HG02970 (cell line): Measurements from ENCODE around the gene LSAMP.

Experiments used
- ATAC-seq: cut with Tn5 transposase; IDR thresholded peaks from one replicate; pipeline ENCODE4 v1.9.1; 2021; ENCODE audit warnings: mild to moderate bottlenecking, moderate library complexity, moderate number of reproducible peaks; ENCODE audit not compliant: unreplicated experiment, low FRiP score

Gene LSAMP

DNA sequence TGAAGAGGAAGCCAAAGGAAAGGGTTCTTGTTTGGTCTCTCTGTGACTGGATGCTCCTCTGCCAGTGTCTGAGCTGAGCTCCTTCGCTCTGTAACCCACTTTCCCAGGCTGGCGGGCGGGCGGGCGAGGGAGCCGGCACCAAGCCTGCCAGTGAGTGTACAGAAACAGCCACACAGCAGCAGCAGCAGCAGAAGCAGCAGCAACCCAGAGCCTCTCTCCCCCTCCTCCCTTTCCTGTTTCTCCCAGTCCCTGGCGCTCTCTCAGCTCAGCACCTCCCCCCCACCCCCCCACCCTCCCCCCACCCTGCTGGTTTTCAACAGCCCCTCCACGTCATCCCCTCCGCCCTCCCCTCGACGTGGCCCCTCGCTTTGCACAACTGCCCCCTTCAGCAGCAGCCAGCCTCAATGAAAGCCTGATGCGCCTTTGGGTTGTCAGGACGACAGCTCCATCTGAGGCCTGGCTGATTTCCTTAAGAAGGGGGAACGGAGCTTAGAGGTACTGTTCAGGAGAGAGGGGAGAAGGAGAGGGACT, at the start of gene LSAMP:
Gene LSAMP (minus strand): TSS at position 177 of the 531 bp plus-strand sequence.
- ATAC-seq, result no peak

- ATAC-seq, result no peak
Measured at GRCh38 chr3:116492379-116492778, 47.1 kb upstream of the LSAMP start.

DNA sequence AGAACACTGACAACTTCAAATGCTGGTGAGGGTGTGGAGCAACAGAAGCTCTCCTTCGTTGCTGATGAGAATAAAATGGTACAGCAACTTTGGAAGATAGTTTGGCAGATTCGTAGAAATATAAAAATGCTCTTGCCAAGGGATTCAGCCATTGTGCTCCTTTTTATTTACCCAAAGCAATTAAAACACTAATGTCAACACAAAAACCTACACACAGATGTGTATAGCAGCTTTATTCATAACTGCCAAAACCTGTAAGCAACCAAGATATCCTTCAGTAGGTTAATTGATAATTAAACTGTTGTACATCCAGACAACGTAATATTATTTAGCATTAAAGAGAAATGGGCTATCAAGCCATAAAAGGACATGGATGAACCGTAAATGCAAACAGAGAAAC, 37.8 kb upstream of the LSAMP start:
- ATAC-seq, result no peak

- ATAC-seq, result no peak
Measured at GRCh38 chr3:116476691-116477090, 31.4 kb upstream of the LSAMP start.

GRCh38 chr3:116474801-116475200, 29.5 kb upstream of the LSAMP start:
- ATAC-seq, result no peak

DNA sequence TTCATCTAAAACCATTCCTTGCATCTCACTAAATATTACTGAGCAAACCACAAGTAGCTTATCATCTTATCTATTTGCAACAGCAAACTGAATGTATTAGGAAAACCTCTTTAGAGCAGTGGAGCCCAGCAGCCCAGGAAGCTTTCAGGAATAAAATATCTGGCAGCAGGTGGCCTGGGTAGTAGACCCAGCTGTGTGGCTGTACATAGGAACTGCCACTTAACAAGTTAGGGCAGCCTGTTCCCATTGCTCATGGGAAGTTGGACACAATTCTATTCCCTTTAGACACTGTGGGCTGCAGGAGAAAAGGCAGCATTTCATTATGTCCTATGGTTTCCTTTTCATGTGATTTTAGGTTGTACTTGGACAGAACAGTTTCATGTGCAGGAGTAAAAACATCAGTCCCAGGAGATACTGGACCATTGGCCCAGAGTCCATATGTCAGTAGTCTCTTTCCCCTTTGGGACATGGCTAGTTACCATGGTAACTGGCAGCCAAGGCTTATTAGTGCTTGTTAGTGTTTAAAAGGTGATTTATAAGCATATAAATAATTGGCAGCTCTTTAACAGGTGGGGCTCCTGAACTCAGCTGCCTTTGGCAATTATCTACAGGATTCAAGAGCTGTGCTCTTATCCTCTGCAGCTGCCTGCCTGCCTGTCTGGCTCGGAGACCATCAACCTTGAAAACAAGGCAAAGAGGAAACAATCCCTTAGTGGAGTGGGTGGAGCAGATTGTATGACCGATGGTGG, 28.9 kb upstream of the LSAMP start:
- ATAC-seq, result no peak

DNA sequence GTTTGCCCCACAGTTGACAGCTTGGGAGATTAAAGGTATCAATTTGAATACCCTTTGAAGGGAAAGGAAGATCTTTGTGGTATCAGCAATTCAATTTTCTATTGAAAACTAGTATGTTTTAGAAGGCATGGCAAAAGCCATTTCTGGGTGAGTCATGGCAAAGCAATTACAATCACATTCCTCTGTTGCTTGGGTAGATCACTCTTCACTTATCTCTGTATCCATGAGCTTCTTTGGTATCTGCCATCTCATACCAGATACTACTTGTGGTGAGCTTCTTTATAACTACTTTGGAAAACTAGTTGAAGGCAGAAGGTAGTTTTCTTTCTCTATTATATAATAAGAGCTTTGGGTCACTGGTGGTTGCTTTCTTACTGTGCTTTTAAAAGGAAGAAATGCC, 28.3 kb upstream of the LSAMP start:
- ATAC-seq, result no peak

DNA sequence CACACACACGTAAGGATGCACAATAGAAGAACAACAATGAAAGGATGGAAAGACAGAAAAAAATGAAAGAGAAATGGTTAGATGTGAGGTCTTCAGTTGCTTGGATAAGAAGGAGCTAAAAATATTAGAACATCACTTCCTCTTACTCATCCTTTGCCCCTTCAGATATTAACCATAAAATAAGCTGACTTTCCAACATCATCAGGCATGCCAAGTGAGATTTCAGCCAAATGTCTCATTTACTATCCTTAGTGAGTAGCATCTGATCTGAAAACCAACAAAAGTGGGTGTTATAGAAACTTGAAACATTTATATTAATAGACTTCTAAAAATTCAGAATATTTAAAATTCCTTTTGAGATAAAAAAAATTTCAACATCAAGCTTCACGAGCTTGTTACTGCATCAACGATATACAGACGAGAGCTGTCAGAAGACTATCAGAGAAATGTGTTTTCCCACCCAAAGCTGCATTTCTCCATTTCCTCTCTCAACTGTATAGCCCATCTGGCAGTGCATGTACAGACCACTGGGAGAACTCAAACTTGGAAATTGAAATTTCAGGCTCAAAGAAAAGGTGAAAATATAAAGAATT, 25.4 kb upstream of the LSAMP start:
- ATAC-seq, result no peak

GRCh38 chr3:116469546-116469945, 24.3 kb upstream of the LSAMP start:
- no peak for ATAC-seq

DNA sequence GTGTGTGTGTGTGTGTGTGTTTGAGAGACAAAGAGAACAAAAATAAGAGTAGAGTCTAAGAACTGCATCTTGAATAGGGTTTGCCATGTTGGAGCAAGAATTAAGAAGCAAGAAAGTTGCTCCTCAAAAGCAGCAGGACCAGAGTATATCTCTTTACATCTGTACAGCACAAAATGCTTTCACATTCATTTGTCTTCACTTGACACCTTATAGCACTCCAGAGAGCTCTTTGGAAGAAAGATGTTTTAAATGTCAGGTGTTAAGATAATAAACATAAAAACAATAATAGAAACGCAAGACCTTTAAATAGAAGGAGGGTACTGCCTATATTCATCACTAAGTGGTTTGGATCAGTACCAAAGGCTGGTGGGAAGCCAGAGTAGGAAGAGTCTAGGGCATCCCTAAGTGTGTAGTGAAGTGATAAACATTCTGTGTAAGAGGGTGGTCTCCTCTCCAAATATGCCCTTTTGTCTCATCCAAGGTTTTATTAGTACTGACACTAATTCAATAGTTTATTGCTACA, 19.1 kb upstream of the LSAMP start:
- ATAC-seq, result no peak

- no peak for ATAC-seq
Measured at GRCh38 chr3:116453666-116454346, 8.5 kb upstream of the LSAMP start.

DNA sequence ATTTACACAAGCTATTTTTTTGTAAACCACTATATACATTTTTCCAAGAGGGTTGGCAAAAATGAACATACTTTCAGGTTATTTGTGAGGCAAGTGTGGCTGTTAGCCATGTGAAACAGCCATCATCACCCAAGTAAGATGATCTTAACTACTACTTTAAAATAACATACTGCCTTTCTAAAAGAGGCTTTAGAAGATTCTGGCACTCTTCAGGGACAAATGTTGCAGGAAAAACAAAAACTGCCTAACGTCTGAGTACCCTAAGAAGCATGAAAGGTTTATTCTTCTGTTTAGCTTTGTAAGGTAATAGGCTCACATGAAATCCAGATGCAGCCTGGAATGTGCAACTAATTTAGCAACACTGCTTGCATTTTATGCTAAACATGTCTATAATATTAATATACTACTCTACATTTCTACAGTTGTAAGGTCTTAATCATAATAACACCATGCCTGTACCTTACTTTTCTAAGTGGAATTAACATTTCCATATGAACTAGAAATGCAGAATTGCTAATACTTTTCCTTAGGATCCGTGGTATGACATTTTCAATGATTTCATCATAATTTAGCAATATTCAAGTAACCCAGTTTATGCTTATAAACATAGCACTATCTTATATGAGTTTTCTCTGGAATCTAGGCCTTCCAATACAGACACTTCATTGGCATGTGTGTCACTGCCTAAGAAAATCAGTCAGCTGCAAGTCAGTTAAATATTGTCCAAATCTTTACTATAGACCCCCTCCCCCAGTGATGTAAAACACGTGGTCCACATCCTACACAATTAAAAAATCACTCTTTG, 4.5 kb upstream of the LSAMP start:
- no peak for ATAC-seq

DNA sequence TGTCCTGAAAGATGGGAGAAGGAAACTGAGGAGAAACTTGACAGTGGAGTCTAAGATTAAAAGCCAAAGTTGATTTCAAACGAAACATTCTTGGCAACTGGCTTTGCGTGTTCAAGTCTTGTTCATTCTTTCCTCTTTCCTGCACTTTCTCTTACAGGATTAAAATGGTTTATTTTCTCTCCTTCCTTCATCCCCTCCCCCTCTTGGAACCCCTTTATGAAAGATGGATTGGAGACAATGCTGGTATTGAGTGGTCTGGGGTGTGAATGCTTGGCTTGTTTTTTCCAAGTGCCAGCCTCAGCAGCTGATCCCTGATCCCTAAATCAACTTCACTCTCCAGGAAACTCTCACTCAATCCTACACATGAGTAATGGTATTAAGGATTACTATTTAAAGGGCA, 703 bp upstream of the LSAMP start:
- no peak for ATAC-seq

DNA sequence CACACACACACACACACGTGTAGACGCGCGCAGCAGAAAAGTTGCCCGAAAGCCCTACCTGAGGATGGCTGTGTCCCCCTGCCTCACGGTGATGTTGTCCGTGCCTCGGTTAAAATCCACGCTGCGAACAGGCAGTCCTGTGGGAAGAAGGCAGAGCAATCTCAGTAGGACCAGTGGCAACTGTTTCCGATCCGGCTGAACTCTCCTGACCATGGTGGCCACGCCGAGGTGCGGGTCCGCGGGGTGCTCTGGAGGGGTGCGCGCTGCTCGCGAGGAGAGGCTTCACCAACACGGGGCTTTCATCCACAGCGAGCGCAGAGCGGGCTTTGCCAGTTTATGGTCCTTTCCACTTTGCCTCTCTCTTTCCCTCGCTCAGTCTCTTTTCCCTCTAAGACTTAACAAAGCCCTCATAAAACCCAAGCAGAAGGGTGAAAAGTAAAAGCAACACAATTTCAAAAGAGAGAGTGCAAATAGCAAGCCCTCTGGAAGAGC, 422 bp downstream of the LSAMP start:
- no peak for ATAC-seq

DNA sequence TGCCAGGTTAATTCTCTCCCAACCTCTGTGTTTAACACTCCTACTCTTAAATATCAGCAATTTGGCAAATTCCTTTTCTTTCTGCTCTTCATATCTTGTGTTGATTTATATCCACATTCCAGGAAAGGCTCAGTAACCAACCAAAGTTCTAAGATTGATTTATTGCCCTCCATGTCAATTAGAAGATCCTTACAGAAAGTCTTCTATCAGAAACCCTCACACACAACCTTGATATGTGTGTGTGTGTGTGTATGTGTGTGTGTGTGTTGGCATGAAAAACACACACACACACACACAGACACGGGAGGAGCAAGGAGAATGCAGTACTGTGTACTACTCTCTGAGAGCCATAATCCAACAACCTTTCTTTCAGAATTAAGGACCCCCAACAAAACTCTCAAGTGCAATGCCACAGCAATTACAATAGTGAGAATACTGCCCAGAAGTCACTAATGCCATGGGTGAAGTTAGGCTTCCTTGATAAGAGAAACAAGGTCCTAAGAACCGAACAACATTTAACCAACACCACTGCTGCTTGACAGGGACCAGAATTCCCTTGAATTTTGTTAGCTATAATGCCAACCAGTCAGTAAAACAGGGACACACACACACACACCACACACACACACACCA, 1.1 kb downstream of the LSAMP start:
- ATAC-seq, result no peak

GRCh38 chr3:116443191-116443661, 2.1 kb downstream of the LSAMP start:
- no peak for ATAC-seq

DNA sequence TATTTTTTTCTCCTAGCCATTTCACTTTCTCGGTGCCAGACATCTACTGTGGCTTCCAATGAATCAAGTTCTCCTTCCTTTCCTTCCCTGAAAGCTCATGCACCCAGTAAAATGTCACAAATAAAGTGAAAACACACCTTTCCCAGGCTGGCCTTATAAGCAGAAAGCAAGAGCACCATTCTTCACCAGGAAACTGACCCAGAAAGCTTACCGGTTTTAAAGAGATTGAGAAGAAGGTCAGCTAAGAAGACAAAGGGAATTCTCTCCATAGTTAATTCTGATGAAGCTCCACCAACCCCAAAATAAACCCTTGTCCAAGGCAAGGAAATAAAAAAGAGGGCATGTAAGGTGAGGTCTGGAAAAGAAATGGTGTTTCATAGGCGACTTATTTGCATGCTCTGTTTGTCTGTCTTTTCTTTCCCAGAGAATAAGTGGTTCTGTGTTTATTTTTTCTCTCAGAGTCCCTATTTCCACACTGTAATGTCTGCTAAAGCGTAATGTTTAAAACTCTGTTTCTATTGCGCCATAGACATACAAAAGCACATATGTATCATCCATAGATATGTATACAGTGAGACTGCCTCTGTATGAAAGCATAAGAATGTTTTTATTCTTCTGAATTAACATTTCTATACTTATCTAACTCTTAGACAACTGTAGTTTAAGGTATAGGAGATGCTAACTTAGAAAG, 2.8 kb downstream of the LSAMP start:
- no peak for ATAC-seq

DNA sequence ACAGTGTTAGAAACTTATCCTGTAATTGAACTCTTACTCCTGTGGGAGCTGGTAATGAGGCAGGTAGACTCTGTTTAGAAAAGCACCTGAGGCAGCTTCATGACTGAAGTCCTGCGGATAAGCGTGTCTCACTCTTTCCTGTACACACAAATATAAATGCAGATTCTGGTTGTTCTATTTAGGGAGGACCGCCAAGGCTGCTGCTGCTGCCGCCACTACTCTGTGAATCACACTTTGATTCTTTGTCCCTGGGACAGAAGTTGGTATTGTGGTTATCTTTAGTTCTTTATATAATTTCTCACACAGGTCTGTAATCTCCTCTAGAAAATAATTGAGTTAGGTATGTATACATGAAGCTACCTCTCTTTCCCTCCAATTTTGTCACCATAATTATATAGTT, 3.6 kb downstream of the LSAMP start:
- no peak for ATAC-seq

DNA sequence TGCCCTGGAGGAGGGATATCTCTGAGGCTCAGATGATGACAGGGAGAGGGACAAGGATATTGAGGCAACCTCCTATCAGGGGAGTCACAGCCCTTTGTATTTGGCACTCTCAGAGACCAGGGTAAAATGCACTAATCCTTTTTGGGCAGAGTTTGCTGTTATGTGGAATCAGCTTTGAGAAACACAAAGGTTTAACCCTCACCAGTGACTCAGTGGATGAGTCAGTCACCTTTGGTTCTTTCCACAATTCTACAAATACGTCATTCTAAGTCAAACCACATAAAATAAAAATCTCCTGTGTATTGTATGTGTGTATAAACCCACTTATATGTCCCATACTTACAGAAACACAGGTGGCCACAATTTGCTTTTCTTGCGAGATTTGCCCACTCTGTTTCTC, 5.1 kb downstream of the LSAMP start:
- ATAC-seq, result no peak
